ENCODE data around the gene TRAPPC3. TPM values are rescaled to one million over a fixed set of nuclear protein-coding genes. Genes with fewer than 3 reads are reported as not detected.

Gene TRAPPC3
- polyA plus RNA-seq, 1 donor (not counting 4 experiments of a cell fraction or from before 2014, with no cell fraction given) = 173 TPM

DNA sequence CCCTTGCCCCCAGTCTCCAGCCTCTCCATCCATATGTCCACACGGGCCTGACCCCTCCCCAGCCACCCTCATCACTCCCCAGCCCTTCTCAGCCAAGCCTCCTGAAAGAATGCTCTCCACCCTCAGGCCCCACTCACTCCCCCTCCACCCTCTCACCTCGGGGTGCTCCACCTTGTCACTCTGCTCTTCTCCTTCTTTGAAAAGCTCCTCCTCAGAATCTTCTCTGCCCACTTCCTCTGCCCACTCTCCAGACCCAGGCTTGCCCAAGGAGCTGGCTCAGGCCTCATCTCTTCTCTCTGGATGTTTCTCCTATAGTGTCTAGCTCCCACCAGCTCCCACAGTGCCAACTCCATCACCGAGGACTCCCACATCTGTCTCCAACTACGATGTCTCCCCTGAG, 38.1 kb downstream of the TRAPPC3 start:
- FAIRE-seq (no peak), DNase-seq (ENCODE audit: low read depth, low spot score) (no peak)
- no peak overlapping the region for H3K4me3 ChIP-seq (ENCODE audit: control insufficient read depth in 2 of 3, extremely low read depth in 1 of 3, insufficient read depth in 2 of 3, low read depth in 1 of 3, low read length in 3 of 3)
- no peaks in the 10 kb centered on the region for H4K20me1 ChIP-seq (ENCODE audit: control insufficient read depth, extremely low read depth, insufficient read depth, low read length)
- TF ChIP-seq EZH2 (IDR thresholded peaks at IDR 0.05; ENCODE audit: low read length) = no peak
- TF ChIP-seq, protein P1, sequence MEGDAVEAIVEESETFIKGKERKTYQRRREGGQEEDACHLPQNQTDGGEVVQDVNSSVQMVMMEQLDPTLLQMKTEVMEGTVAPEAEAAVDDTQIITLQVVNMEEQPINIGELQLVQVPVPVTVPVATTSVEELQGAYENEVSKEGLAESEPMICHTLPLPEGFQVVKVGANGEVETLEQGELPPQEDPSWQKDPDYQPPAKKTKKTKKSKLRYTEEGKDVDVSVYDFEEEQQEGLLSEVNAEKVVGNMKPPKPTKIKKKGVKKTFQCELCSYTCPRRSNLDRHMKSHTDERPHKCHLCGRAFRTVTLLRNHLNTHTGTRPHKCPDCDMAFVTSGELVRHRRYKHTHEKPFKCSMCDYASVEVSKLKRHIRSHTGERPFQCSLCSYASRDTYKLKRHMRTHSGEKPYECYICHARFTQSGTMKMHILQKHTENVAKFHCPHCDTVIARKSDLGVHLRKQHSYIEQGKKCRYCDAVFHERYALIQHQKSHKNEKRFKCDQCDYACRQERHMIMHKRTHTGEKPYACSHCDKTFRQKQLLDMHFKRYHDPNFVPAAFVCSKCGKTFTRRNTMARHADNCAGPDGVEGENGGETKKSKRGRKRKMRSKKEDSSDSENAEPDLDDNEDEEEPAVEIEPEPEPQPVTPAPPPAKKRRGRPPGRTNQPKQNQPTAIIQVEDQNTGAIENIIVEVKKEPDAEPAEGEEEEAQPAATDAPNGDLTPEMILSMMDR (optimal IDR thresholded peaks at IDR 0.05 in 1 of 3, IDR thresholded peaks at IDR 0.05 in 1 of 3, conservative IDR thresholded peaks at IDR 0.05 in 1 of 3; ENCODE audit: extremely low read depth in 1 of 3, insufficient read depth in 2 of 3, low read length in 3 of 3) = no peak
- peaks cover 14% of the 10 kb centered on the region for H3K4me1 ChIP-seq (ENCODE audit: control insufficient read depth, extremely low read depth, insufficient read depth, low read length)
- no peaks in the 10 kb centered on the region for H3K9me1 ChIP-seq (ENCODE audit: control insufficient read depth, extremely low read depth, insufficient read depth, low read length)
- H3K9ac ChIP-seq (ENCODE audit: control insufficient read depth, extremely low read depth, insufficient read depth, low read length) = no peak overlapping the region
- no peak overlapping the region for H3K27ac ChIP-seq (ENCODE audit: control insufficient read depth, insufficient read depth, low read length)
- no peaks in the 10 kb centered on the region for H3K9me3 ChIP-seq (ENCODE audit: control insufficient read depth, low read depth, low read length)
- H3K27me3 ChIP-seq (ENCODE audit: control insufficient read depth, extremely low read depth, insufficient read depth, low read length) = no peaks in the 10 kb centered on the region
- dilution Hi-C loops (cut with MboI; ENCODE audit: extremely low pct_ligation_motif_present, low sequenced_read_pairs) = no loop called here
- no peaks in the 10 kb centered on the region for H3K79me2 ChIP-seq (ENCODE audit: control insufficient read depth, insufficient read depth, low read length)
- H2AFZ ChIP-seq (ENCODE audit: control insufficient read depth, low read length) = no peak overlapping the region
- H3K4me2 ChIP-seq (ENCODE audit: control insufficient read depth, extremely low read depth, insufficient read depth, low read depth, low read length) = no peak overlapping the region
- H3K36me3 ChIP-seq (ENCODE audit: control insufficient read depth in 2 of 2, extremely low read depth in 1 of 2, insufficient read depth in 2 of 2, low read length in 2 of 2) = no peaks in the 10 kb centered on the region

DNA sequence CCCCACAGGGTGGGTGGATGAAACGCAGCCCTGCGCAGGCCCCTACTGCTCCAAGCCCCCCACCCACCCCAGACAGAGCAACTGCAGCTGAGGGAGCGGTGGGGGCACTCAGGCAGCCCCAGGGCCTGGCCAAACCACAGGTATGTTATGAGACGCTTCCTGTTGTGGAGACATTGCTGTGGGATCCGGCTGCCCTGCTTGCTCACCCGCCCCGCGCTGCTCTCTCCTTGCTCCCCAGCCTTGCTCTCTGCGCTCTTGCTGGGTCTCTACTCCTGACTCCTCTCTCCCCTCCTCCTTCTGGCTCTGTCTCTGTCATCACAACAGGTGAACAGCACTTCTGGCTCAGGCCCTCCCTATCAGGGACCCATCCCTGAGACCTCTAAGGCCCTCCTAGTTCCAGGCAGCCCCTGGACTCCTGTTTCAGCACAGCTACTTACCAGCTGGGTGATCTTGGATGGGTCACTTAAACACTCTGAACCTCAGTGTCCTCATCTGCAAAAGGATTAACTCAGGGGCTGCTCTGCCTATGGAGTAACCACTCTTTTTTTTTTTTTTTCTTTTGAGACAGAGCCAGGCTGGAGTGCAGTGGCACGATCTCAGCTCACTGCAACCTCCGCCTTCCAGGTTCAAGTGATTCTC, 40.1 kb downstream of the TRAPPC3 start:
- no peak overlapping the region for H3K4me3 ChIP-seq (ENCODE audit: control insufficient read depth in 2 of 3, extremely low read depth in 1 of 3, insufficient read depth in 2 of 3, low read depth in 1 of 3, low read length in 3 of 3)
- peak overlapping the region; percentile 76 for H2AFZ ChIP-seq (ENCODE audit: control insufficient read depth, low read length)
- no peaks in the 10 kb centered on the region for H3K79me2 ChIP-seq (ENCODE audit: control insufficient read depth, insufficient read depth, low read length)
- no peaks in the 10 kb centered on the region for H3K9me3 ChIP-seq (ENCODE audit: control insufficient read depth, low read depth, low read length)
- H4K20me1 ChIP-seq (ENCODE audit: control insufficient read depth, extremely low read depth, insufficient read depth, low read length) = no peaks in the 10 kb centered on the region
- H3K9ac ChIP-seq (ENCODE audit: control insufficient read depth, extremely low read depth, insufficient read depth, low read length) = peak overlapping the region; percentile 53
- DNase-seq (ENCODE audit: low read depth, low spot score) (no peak), FAIRE-seq (peak; percentile 72)
- H3K4me2 ChIP-seq (ENCODE audit: control insufficient read depth, extremely low read depth, insufficient read depth, low read depth, low read length) = peak overlapping the region; percentile 53
- H3K36me3 ChIP-seq (ENCODE audit: control insufficient read depth in 2 of 2, extremely low read depth in 1 of 2, insufficient read depth in 2 of 2, low read length in 2 of 2) = no peaks in the 10 kb centered on the region
- H3K27ac ChIP-seq (ENCODE audit: control insufficient read depth, insufficient read depth, low read length) = peak overlapping the region; percentile 34
- H3K4me1 ChIP-seq (ENCODE audit: control insufficient read depth, extremely low read depth, insufficient read depth, low read length) = peaks cover 14% of the 10 kb centered on the region
- H3K27me3 ChIP-seq (ENCODE audit: control insufficient read depth, extremely low read depth, insufficient read depth, low read length) = no peaks in the 10 kb centered on the region
- no peaks in the 10 kb centered on the region for H3K9me1 ChIP-seq (ENCODE audit: control insufficient read depth, extremely low read depth, insufficient read depth, low read length)
- dilution Hi-C loops (cut with MboI; ENCODE audit: extremely low pct_ligation_motif_present, low sequenced_read_pairs) = no loop called here
- TF ChIP-seq, protein P1 (optimal IDR thresholded peaks at IDR 0.05 in 1 of 3, IDR thresholded peaks at IDR 0.05 in 1 of 3, conservative IDR thresholded peaks at IDR 0.05 in 1 of 3; ENCODE audit: extremely low read depth in 1 of 3, insufficient read depth in 2 of 3, low read length in 3 of 3) = no peak
- no peak for TF ChIP-seq EZH2 (IDR thresholded peaks at IDR 0.05; ENCODE audit: low read length)

Measured in keratinocyte (primary cell).